Measurements from ENCODE around the gene GABRB2.

GRCh38 chr5:161547406-161547737, 847 bp upstream of the GABRB2 start:
- TF ChIP-seq CTCF (IDR thresholded peaks at IDR 0.05) (no peak), POLR2A (IDR thresholded peaks at IDR 0.05) (no peak)
